ENCODE measurements around the gene TENT4B. TPM values are rescaled to one million over a fixed set of nuclear protein-coding genes. Genes with fewer than 3 reads are reported as not detected.
A peak's percentile ranks its signal among the peaks of the same experiment; 100 is the strongest.

Gene TENT4B
- total RNA-seq, 1 donor from 2014 or later, result 8.4 TPM

DNA sequence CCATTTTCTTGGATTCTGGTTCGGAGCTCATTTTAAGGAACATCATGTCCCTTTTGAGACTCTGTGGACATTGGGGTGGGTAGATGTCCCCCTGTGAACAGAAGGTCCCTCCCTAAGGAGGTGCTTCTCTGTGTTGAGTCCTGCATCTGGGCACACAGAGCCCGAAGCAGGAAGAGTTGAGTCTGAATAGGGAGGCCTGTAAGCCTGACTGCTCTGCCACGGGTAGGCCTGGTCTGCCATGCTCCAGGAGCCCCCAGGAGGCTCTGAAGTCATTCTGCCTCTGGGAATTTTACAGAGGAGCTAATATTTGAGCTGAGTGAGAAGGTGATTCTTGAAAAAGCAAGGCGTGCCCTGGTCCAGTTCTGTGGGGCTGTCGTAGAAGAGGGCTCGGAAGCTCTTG is 50.6 kb downstream of the TENT4B start:
- no peaks in the 10 kb centered on the region for H3K9me3 Mint-ChIP-seq (ENCODE audit: low read depth)
- H3K27ac Mint-ChIP-seq (ENCODE audit: unreplicated experiment), result peak overlapping the region; percentile 99
- no peaks in the 10 kb centered on the region for H3K27me3 Mint-ChIP-seq (ENCODE audit: low read depth)
- TF ChIP-seq, protein P1, sequence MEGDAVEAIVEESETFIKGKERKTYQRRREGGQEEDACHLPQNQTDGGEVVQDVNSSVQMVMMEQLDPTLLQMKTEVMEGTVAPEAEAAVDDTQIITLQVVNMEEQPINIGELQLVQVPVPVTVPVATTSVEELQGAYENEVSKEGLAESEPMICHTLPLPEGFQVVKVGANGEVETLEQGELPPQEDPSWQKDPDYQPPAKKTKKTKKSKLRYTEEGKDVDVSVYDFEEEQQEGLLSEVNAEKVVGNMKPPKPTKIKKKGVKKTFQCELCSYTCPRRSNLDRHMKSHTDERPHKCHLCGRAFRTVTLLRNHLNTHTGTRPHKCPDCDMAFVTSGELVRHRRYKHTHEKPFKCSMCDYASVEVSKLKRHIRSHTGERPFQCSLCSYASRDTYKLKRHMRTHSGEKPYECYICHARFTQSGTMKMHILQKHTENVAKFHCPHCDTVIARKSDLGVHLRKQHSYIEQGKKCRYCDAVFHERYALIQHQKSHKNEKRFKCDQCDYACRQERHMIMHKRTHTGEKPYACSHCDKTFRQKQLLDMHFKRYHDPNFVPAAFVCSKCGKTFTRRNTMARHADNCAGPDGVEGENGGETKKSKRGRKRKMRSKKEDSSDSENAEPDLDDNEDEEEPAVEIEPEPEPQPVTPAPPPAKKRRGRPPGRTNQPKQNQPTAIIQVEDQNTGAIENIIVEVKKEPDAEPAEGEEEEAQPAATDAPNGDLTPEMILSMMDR (IDR thresholded peaks at IDR 0.05), result no peak
- no peak for DNase-seq (ENCODE audit: low spot score)
- no peaks in the 10 kb centered on the region for H3K36me3 Mint-ChIP-seq (ENCODE audit: low read depth)
- peaks cover 47% of the 10 kb centered on the region for H3K4me1 Mint-ChIP-seq (ENCODE audit: low read depth)
- H3K4me3 Mint-ChIP-seq (ENCODE audit: unreplicated experiment), result no peak overlapping the region

- no peaks in the 10 kb centered on the region for H3K9me3 Mint-ChIP-seq (ENCODE audit: low read depth)
- DNase-seq (ENCODE audit: low spot score), result no peak
- H3K4me3 Mint-ChIP-seq (ENCODE audit: unreplicated experiment), result no peak overlapping the region
- H3K27ac Mint-ChIP-seq (ENCODE audit: unreplicated experiment), result peak overlapping the region; percentile 99
- peaks cover 56% of the 10 kb centered on the region for H3K4me1 Mint-ChIP-seq (ENCODE audit: low read depth)
- TF ChIP-seq, protein P1 (IDR thresholded peaks at IDR 0.05), result no peak
- no peaks in the 10 kb centered on the region for H3K36me3 Mint-ChIP-seq (ENCODE audit: low read depth)
- H3K27me3 Mint-ChIP-seq (ENCODE audit: low read depth), result no peaks in the 10 kb centered on the region
Observed at GRCh38 chr16:50204453-50205108, 51.5 kb downstream of the TENT4B start.

GRCh38 chr16:50207652-50208051 is 54.5 kb downstream of the TENT4B start:
- H3K27me3 Mint-ChIP-seq (ENCODE audit: low read depth), result no peaks in the 10 kb centered on the region
- TF ChIP-seq, protein P1 (IDR thresholded peaks at IDR 0.05), result no peak
- no peaks in the 10 kb centered on the region for H3K36me3 Mint-ChIP-seq (ENCODE audit: low read depth)
- H3K27ac Mint-ChIP-seq (ENCODE audit: unreplicated experiment), result peak overlapping the region; percentile 42
- H3K4me3 Mint-ChIP-seq (ENCODE audit: unreplicated experiment), result no peak overlapping the region
- DNase-seq (ENCODE audit: low spot score), result no peak
- H3K9me3 Mint-ChIP-seq (ENCODE audit: low read depth), result no peaks in the 10 kb centered on the region
- peaks cover 65% of the 10 kb centered on the region for H3K4me1 Mint-ChIP-seq (ENCODE audit: low read depth)

DNA sequence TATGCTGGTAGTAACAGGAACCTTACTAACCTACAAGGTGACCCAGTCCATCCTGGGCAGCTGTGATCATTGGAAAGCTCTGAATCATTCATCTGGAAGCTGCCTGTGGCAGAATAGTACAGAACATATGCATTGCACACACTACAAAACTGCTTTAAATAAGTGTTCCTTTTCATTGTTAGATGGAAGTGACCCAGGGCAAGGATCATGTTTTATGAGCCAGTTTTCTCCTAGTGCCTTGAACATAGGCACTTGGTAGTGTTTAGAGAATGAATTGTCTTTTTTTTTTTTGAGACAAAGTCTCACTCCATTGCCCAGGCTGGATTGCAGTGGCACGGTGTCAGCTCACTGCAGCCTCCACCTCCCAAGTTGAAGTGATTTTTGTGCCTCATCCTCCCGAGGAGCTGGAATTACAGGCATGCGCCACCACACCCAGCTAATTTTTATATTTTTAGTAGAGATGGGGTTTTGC is 55.4 kb downstream of the TENT4B start:
- Mint-ChIP-seq H3K4me3 (ENCODE audit: unreplicated experiment) (no peak overlapping the region), H3K27me3 (ENCODE audit: low read depth) (no peaks in the 10 kb centered on the region), H3K4me1 (ENCODE audit: low read depth) (peaks cover 57% of the 10 kb centered on the region), H3K9me3 (ENCODE audit: low read depth) (no peaks in the 10 kb centered on the region), H3K36me3 (ENCODE audit: low read depth) (no peaks in the 10 kb centered on the region), H3K27ac (ENCODE audit: unreplicated experiment) (peak overlapping the region; percentile 42)
- TF ChIP-seq, protein P1 (IDR thresholded peaks at IDR 0.05), result no peak
- no peak for DNase-seq (ENCODE audit: low spot score)

DNA sequence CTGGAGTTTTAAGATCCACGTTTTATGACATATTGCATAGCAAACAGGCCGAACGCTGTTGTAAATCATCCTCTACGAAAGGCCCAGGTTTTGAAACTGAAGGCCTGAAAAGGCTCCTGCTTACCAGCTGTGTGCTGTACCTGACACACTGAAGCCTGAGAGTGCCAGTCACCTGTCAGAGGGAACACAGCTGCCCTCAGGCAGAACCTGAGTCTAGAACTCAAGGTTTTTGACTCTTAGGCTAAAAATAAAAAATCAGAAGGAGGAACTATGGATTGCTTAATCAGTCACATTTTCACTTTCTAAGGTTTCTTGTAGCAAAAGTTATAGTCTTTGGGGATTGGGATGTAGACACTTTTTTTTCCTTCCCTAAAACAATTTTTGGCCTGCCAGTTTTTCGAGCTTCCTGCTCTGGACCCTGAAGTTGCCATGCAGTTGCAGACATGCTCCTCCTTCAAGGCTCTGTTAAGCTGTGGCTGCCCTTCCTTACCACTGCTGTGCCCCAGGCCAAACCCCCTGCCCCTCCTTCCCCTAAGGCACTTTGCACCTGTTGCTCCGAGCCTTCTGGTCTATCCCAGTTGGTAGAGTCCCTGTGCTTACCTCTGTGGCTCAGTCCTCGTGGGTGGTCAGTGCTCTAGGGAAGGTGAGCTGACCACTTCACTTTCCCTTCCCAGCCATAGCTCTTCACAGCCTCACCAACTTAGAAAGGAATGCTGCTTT is 56.6 kb downstream of the TENT4B start:
- Mint-ChIP-seq H3K4me1 (ENCODE audit: low read depth) (peaks cover 47% of the 10 kb centered on the region), H3K27ac (ENCODE audit: unreplicated experiment) (peak overlapping the region; percentile 72), H3K4me3 (ENCODE audit: unreplicated experiment) (no peak overlapping the region), H3K36me3 (ENCODE audit: low read depth) (peaks cover 1% of the 10 kb centered on the region), H3K27me3 (ENCODE audit: low read depth) (no peaks in the 10 kb centered on the region), H3K9me3 (ENCODE audit: low read depth) (no peaks in the 10 kb centered on the region)
- DNase-seq (ENCODE audit: low spot score), result no peak
- TF ChIP-seq, protein P1 (IDR thresholded peaks at IDR 0.05), result no peak

All from chondrocyte (in vitro differentiated cells).